ENCODE measurements around the gene NEK11.

Gene NEK11

DNA sequence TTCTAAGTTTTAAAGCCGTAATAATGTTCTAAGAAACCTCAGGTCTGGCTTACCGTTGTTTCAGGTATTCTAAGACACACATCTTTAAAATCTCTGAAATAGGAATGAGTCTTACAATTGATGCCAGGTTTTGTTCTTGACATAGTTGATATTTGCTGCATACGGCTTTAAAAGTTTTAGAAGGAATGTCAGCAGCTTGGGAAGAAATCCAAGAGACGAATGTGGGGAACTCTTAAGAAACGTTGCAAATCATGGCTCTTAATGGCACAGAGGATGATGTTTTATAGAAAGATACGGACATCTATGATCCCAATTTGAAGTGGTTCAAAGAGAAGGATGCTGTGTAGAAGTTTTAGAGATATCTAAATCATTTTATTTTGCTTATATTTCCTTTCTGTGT, 366.4 kb downstream of the NEK11 start:
- H3K9ac ChIP-seq (ENCODE audit: low read length), result no peak overlapping the region

DNA sequence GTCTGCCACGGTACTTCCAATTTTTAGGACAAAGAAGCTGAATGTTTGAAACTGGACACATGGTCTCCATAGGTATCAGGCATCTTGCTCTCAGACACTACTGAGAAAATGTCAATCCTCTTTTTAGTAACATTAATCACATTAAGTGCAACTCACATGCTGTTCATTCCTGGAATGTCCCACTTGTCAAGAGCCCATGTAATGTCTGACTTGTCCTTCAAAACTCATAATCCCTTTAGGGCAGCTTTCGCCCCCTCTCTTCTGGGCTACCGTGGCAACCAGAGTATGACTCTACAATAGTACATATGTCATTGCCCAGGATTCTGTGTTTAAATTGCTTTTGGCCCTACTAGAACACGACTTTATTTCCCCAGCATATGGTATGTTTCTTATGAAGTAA, 367.2 kb downstream of the NEK11 start:
- Histone ChIP-seq H3K56ac (ENCODE audit: low read length) (no peak overlapping the region), H3K23ac (ENCODE audit: low read length) (no peak overlapping the region), H4K5ac (ENCODE audit: low read length) (no peak overlapping the region), H3K4me1 (ENCODE audit: control insufficient read depth, low read depth, low read length) (no peaks in the 10 kb centered on the region), H3K4me3 (ENCODE audit: low read length) (no peak overlapping the region), H2AK5ac (ENCODE audit: low read length) (no peak overlapping the region), H3K79me1 (ENCODE audit: low read length) (no peaks in the 10 kb centered on the region), H3K9ac (ENCODE audit: low read length) (no peak overlapping the region), H3K27ac (ENCODE audit: low read depth, low read length) (no peak overlapping the region), H3K18ac (ENCODE audit: low read length) (no peak overlapping the region), H3K4ac (ENCODE audit: low read depth, low read length) (no peak overlapping the region), H3K79me2 (ENCODE audit: control insufficient read depth, insufficient read depth, low read length) (no peaks in the 10 kb centered on the region), H3K4me2 (ENCODE audit: low read length) (no peak overlapping the region), H4K8ac (ENCODE audit: low read depth, low read length) (no peak overlapping the region), H2BK15ac (replicated peaks; ENCODE audit: low read depth) (no peak overlapping the region), H3K27me3 (ENCODE audit: insufficient read depth, low read length, poor library complexity) (no peaks in the 10 kb centered on the region), H2BK120ac (ENCODE audit: low read depth, low read length) (no peak overlapping the region), H3K36me3 (ENCODE audit: control insufficient read depth, insufficient read depth, low read length) (no peaks in the 10 kb centered on the region), H2BK5ac (ENCODE audit: low read length) (no peak overlapping the region)
- DNase-seq, result no peak
- WGBS (ENCODE audit: extremely low coverage, insufficient coverage, low lambda C conversion rate), result no CpG with 5 or more reads among the region's 4 CpGs

More for the DNA sequence above, 366.4 kb downstream of the NEK11 start:
- Histone ChIP-seq H3K4ac (ENCODE audit: low read depth, low read length) (no peak overlapping the region), H3K79me1 (ENCODE audit: low read length) (no peaks in the 10 kb centered on the region), H3K36me3 (ENCODE audit: control insufficient read depth, insufficient read depth, low read length) (no peaks in the 10 kb centered on the region), H2BK15ac (replicated peaks; ENCODE audit: low read depth) (no peak overlapping the region), H3K27me3 (ENCODE audit: insufficient read depth, low read length, poor library complexity) (no peaks in the 10 kb centered on the region), H3K79me2 (ENCODE audit: control insufficient read depth, insufficient read depth, low read length) (no peaks in the 10 kb centered on the region), H3K4me3 (ENCODE audit: low read length) (no peak overlapping the region), H2BK120ac (ENCODE audit: low read depth, low read length) (no peak overlapping the region), H3K56ac (ENCODE audit: low read length) (no peak overlapping the region), H4K8ac (ENCODE audit: low read depth, low read length) (no peak overlapping the region), H3K27ac (ENCODE audit: low read depth, low read length) (no peak overlapping the region), H2AK5ac (ENCODE audit: low read length) (no peak overlapping the region), H3K23ac (ENCODE audit: low read length) (no peak overlapping the region), H3K18ac (ENCODE audit: low read length) (no peak overlapping the region), H3K4me1 (ENCODE audit: control insufficient read depth, low read depth, low read length) (no peaks in the 10 kb centered on the region), H4K5ac (ENCODE audit: low read length) (no peak overlapping the region), H2BK5ac (ENCODE audit: low read length) (no peak overlapping the region), H3K4me2 (ENCODE audit: low read length) (no peak overlapping the region)
- DNase-seq, result no peak
- no CpG with 5 or more reads among the region's 6 CpGs for WGBS (ENCODE audit: extremely low coverage, insufficient coverage, low lambda C conversion rate)

GRCh38 chr3:131394400-131394799, 367.7 kb downstream of the NEK11 start:
- no peak overlapping the region for H2BK120ac ChIP-seq (ENCODE audit: low read depth, low read length)
- no peaks in the 10 kb centered on the region for H3K4me1 ChIP-seq (ENCODE audit: control insufficient read depth, low read depth, low read length)
- no peaks in the 10 kb centered on the region for H3K79me2 ChIP-seq (ENCODE audit: control insufficient read depth, insufficient read depth, low read length)
- no peak overlapping the region for H3K27ac ChIP-seq (ENCODE audit: low read depth, low read length)
- H3K79me1 ChIP-seq (ENCODE audit: low read length), result no peaks in the 10 kb centered on the region
- H3K56ac ChIP-seq (ENCODE audit: low read length), result no peak overlapping the region
- no peak overlapping the region for H3K23ac ChIP-seq (ENCODE audit: low read length)
- no peak overlapping the region for H2AK5ac ChIP-seq (ENCODE audit: low read length)
- H3K4ac ChIP-seq (ENCODE audit: low read depth, low read length), result no peak overlapping the region
- H2BK15ac ChIP-seq (replicated peaks; ENCODE audit: low read depth), result no peak overlapping the region
- no peak overlapping the region for H3K4me3 ChIP-seq (ENCODE audit: low read length)
- no peak overlapping the region for H3K4me2 ChIP-seq (ENCODE audit: low read length)
- H3K18ac ChIP-seq (ENCODE audit: low read length), result no peak overlapping the region
- DNase-seq, result no peak
- no peak overlapping the region for H2BK5ac ChIP-seq (ENCODE audit: low read length)
- H3K27me3 ChIP-seq (ENCODE audit: insufficient read depth, low read length, poor library complexity), result no peaks in the 10 kb centered on the region
- no peak overlapping the region for H4K8ac ChIP-seq (ENCODE audit: low read depth, low read length)
- no peak overlapping the region for H3K9ac ChIP-seq (ENCODE audit: low read length)
- H4K5ac ChIP-seq (ENCODE audit: low read length), result no peak overlapping the region
- H3K36me3 ChIP-seq (ENCODE audit: control insufficient read depth, insufficient read depth, low read length), result no peaks in the 10 kb centered on the region

DNA sequence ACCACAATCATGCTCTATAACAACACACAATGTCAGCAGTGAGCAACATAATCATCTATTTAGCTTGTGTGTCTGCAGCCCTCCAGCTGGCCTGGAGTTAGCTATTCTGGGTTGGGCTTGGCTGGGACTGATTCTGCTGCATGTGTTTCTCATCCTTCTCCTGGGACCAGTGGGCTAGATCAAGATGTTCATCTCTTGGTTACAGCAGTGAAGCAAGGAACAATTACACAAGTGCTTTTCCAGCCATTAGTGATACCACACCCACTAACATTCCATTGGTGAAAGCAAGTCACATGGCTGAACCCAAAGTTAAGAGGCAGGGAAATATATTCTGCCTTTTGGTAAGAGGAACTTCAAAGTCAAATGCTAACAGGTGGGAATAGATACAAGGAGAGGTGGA, 369.5 kb downstream of the NEK11 start:
- Histone ChIP-seq H3K4me1 (ENCODE audit: control insufficient read depth, low read depth, low read length) (no peaks in the 10 kb centered on the region), H2AK5ac (ENCODE audit: low read length) (no peak overlapping the region), H3K4me2 (ENCODE audit: low read length) (no peak overlapping the region), H3K27ac (ENCODE audit: low read depth, low read length) (no peak overlapping the region), H3K27me3 (ENCODE audit: insufficient read depth, low read length, poor library complexity) (no peaks in the 10 kb centered on the region), H4K8ac (ENCODE audit: low read depth, low read length) (no peak overlapping the region), H3K79me1 (ENCODE audit: low read length) (no peaks in the 10 kb centered on the region), H3K56ac (ENCODE audit: low read length) (no peak overlapping the region), H2BK120ac (ENCODE audit: low read depth, low read length) (no peak overlapping the region), H3K9ac (ENCODE audit: low read length) (no peak overlapping the region), H3K36me3 (ENCODE audit: control insufficient read depth, insufficient read depth, low read length) (no peaks in the 10 kb centered on the region), H3K79me2 (ENCODE audit: control insufficient read depth, insufficient read depth, low read length) (no peaks in the 10 kb centered on the region), H2BK5ac (ENCODE audit: low read length) (no peak overlapping the region), H3K4me3 (ENCODE audit: low read length) (no peak overlapping the region), H3K23ac (ENCODE audit: low read length) (no peak overlapping the region), H2BK15ac (replicated peaks; ENCODE audit: low read depth) (no peak overlapping the region), H4K5ac (ENCODE audit: low read length) (no peak overlapping the region), H3K18ac (ENCODE audit: low read length) (no peak overlapping the region), H3K4ac (ENCODE audit: low read depth, low read length) (no peak overlapping the region)
- DNase-seq, result no peak

GRCh38 chr3:131397889-131398288, 371.2 kb downstream of the NEK11 start:
- Histone ChIP-seq H3K18ac (ENCODE audit: low read length) (no peak overlapping the region), H3K4ac (ENCODE audit: low read depth, low read length) (no peak overlapping the region), H2AK5ac (ENCODE audit: low read length) (no peak overlapping the region), H3K4me1 (ENCODE audit: control insufficient read depth, low read depth, low read length) (no peaks in the 10 kb centered on the region), H2BK5ac (ENCODE audit: low read length) (no peak overlapping the region), H2BK15ac (replicated peaks; ENCODE audit: low read depth) (no peak overlapping the region), H3K4me2 (ENCODE audit: low read length) (no peak overlapping the region), H3K27ac (ENCODE audit: low read depth, low read length) (no peak overlapping the region), H3K79me2 (ENCODE audit: control insufficient read depth, insufficient read depth, low read length) (no peaks in the 10 kb centered on the region), H3K56ac (ENCODE audit: low read length) (no peak overlapping the region), H4K8ac (ENCODE audit: low read depth, low read length) (no peak overlapping the region), H4K5ac (ENCODE audit: low read length) (no peak overlapping the region), H3K36me3 (ENCODE audit: control insufficient read depth, insufficient read depth, low read length) (no peaks in the 10 kb centered on the region), H3K9ac (ENCODE audit: low read length) (no peak overlapping the region), H3K4me3 (ENCODE audit: low read length) (no peak overlapping the region), H3K27me3 (ENCODE audit: insufficient read depth, low read length, poor library complexity) (no peaks in the 10 kb centered on the region), H3K79me1 (ENCODE audit: low read length) (no peaks in the 10 kb centered on the region), H2BK120ac (ENCODE audit: low read depth, low read length) (no peak overlapping the region), H3K23ac (ENCODE audit: low read length) (no peak overlapping the region)
- no peak for DNase-seq
- WGBS (ENCODE audit: extremely low coverage, insufficient coverage, low lambda C conversion rate), result no CpG with 5 or more reads among the region's 4 CpGs

All from mesendoderm (in vitro differentiated cells).